Naive thymus-derived CD8-positive, alpha-beta T cell (primary cell): Measurements from ENCODE around the gene UCK2. TPM values are rescaled to one million over a fixed set of nuclear protein-coding genes. Genes with fewer than 3 reads are reported as not detected.

ENCODE experiments used
- ATAC-seq, 2 donors: fragments of 150-1000 bp; cut with Tn5 transposase in 1 of 2; sonication (Bioruptor Pico), chemical (Tn5 transposase) in 1 of 2; 1 replicate in 1 of 2; 2 replicates in 1 of 2; pipeline ENCODE4 v1.10.0; 2021; ENCODE audit warnings: mild to moderate bottlenecking in 2 of 2, moderate library complexity in 2 of 2
- POLR2A ChIA-PET: fragments of 350-600 bp; sonication (Branson Sonifier 250); formaldehyde crosslinking; loops from one replicate; lab custom pipeline; 2021; ENCODE audit warnings: antibody characterized with exemption; lab: Charles Lee
- DNase-seq, 10 donors: peaks; one replicate each; pipeline versions ENCODE4 v3.0.0 to v3.0.0-alpha.2; 2020 to 2022
- H3K27ac Mint-ChIP-seq, 10 donors: one replicate each; pipeline ENCODE4 v1.8.0; 2020 to 2022; ENCODE audit warnings: mild to moderate bottlenecking in 10 of 10, mixed read lengths in 10 of 10, moderate library complexity in 4 of 10, inconsistent platforms in 1 of 10
- H3K27me3 Mint-ChIP-seq, 5 donors: one replicate each; pipeline ENCODE4 v1.8.0; 2021 to 2022; ENCODE audit warnings: mixed read lengths in 5 of 5
- H3K36me3 Mint-ChIP-seq, 3 donors: one replicate each; pipeline ENCODE4 v1.8.0; 2020 to 2022; ENCODE audit warnings: mixed read lengths in 3 of 3, mild to moderate bottlenecking in 2 of 3, inconsistent platforms in 1 of 3
- H3K4me1 Mint-ChIP-seq, 4 donors: one replicate each; pipeline ENCODE4 v1.8.0; 2021 to 2022; ENCODE audit warnings: mixed read lengths in 4 of 4
- H3K4me3 Mint-ChIP-seq, 10 donors: one replicate each; pipeline ENCODE4 v1.8.0; 2020 to 2022; ENCODE audit warnings: mild to moderate bottlenecking in 10 of 10, mixed read lengths in 10 of 10, moderate library complexity in 6 of 10, inconsistent platforms in 1 of 10
- H3K9me3 Mint-ChIP-seq, 9 donors: one replicate each; pipeline ENCODE4 v1.8.0; 2020 to 2022; ENCODE audit warnings: mixed read lengths in 9 of 9, mild to moderate bottlenecking in 3 of 9, inconsistent platforms in 1 of 9, moderate library complexity in 1 of 9
- polyA plus RNA-seq, 3 donors: library from polyadenylated mRNA; unstranded; fragments of 300-500 nt; fragmentation: Illumina TruSeq; gene quantifications; one replicate each; pipeline ENCODE4 v1.2.3, GENCODE V29; 2021
- total RNA-seq, 8 experiments: library from RNA in 2 of 8; stranded (reverse) in 2 of 8; gene quantifications; one replicate each; pipeline ENCODE4 v1.2.3 and lab custom pipeline; 2021 to 2026

Gene UCK2
- total and polyA plus RNA-seq, 5 experiments from 2014 or later = 1.1 to 5.3 (median 2.3) TPM

DNA sequence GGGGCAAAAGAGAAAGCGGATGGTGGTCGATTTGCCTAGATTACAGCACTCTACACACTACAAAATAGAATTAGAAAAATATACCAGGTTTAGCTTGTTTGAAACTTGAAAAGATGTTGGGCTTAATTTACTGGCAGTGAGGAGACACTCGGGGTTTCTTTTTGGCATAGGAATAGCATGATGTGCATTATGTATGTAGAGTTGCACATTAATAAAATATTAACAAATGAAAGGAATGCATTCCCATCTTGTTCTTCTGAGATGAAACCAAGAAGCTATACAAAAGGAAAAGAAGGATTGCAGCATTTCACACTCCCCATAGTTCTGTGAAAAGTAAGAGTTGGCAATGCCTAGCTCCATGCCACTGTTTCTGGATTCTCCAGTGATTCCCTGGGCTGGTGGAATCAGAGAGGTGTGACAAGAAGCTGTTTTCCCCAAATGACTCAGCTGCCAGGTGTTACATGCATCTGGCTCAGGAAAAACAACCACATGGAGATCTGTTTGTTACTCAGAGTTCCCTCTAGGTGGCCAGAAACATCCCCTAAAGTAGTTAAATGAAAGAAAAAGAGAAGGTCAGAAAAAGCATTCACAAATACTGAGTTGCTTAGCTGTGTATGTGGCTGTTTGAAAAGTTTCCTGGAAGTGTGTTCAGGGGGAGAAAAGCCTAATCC is 115.6 kb downstream of the UCK2 start:
- no peaks in the 10 kb centered on the region for H3K4me1 Mint-ChIP-seq
- no peak for ATAC-seq
- DNase-seq = no peak
- H3K27ac Mint-ChIP-seq = peak overlapping the region in 1 of 10 donors; percentile 39
- H3K27me3 Mint-ChIP-seq = peaks cover 10 to 25% (median 12%) of the 10 kb centered on the region in 5 donors
- no peak overlapping the region for H3K4me3 Mint-ChIP-seq
- no peaks in the 10 kb centered on the region for H3K36me3 Mint-ChIP-seq
- POLR2A ChIA-PET = no interaction called here
- H3K9me3 Mint-ChIP-seq = no peaks in the 10 kb centered on the region

GRCh38 chr1:165945911-165946310 is 118.5 kb downstream of the UCK2 start:
- POLR2A ChIA-PET = no interaction called here
- Mint-ChIP-seq H3K4me3 (no peak overlapping the region), H3K27ac (no peak overlapping the region), H3K4me1 (no peaks in the 10 kb centered on the region), H3K27me3 (peaks cover 10 to 34% (median 19%) of the 10 kb centered on the region in 5 donors), H3K9me3 (peaks cover 0 to 2% (median 0%) of the 10 kb centered on the region in 9 donors), H3K36me3 (no peaks in the 10 kb centered on the region)
- ATAC-seq (no peak), DNase-seq (no peak)

- no peaks in the 10 kb centered on the region for H3K36me3 Mint-ChIP-seq
- POLR2A ChIA-PET = no interaction called here
- DNase-seq (no peak), ATAC-seq (no peak)
- H3K9me3 Mint-ChIP-seq = peaks cover 0 to 2% (median 0%) of the 10 kb centered on the region in 9 donors
- no peaks in the 10 kb centered on the region for H3K4me1 Mint-ChIP-seq
- peaks cover 5 to 25% (median 16%) of the 10 kb centered on the region in 5 donors for H3K27me3 Mint-ChIP-seq
- no peak overlapping the region for H3K4me3 Mint-ChIP-seq
- H3K27ac Mint-ChIP-seq = peak overlapping the region in 1 of 10 donors; percentile 35
Observed at GRCh38 chr1:165947797-165948455, 120.5 kb downstream of the UCK2 start.

GRCh38 chr1:165949335-165950130 is 122.1 kb downstream of the UCK2 start:
- Mint-ChIP-seq H3K27ac (no peak overlapping the region), H3K27me3 (peaks cover 5 to 20% (median 17%) of the 10 kb centered on the region in 5 donors), H3K4me3 (no peak overlapping the region), H3K4me1 (no peaks in the 10 kb centered on the region), H3K36me3 (no peaks in the 10 kb centered on the region), H3K9me3 (peaks cover 0 to 2% (median 0%) of the 10 kb centered on the region in 9 donors)
- DNase-seq (no peak), ATAC-seq (no peak)
- POLR2A ChIA-PET = no interaction called here

DNA sequence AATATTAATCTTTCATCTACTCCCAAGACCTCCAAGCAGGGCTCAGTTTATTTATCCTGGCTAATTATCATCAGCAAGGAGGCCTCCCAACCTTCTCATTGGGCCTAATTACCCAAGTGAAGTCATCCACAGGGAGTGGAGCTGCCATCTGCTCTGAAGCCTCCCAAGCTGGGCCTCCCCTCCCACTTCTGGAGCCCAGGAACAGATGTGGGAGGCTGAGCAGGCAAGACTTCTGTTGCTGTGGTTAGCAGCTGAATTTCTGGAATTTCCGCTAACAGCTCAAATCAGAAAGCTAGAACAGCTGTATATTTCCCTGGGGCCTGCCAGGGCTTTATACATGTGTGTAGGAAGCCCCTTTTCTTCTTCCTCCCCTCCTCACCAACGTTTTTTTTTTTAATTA is 127.5 kb downstream of the UCK2 start:
- Mint-ChIP-seq H3K36me3 (no peaks in the 10 kb centered on the region), H3K4me1 (no peaks in the 10 kb centered on the region), H3K27me3 (peaks cover 0 to 11% (median 6%) of the 10 kb centered on the region in 5 donors), H3K9me3 (no peaks in the 10 kb centered on the region), H3K4me3 (no peak overlapping the region), H3K27ac (no peak overlapping the region)
- ATAC-seq (no peak), DNase-seq (no peak)
- POLR2A ChIA-PET = no interaction called here

DNA sequence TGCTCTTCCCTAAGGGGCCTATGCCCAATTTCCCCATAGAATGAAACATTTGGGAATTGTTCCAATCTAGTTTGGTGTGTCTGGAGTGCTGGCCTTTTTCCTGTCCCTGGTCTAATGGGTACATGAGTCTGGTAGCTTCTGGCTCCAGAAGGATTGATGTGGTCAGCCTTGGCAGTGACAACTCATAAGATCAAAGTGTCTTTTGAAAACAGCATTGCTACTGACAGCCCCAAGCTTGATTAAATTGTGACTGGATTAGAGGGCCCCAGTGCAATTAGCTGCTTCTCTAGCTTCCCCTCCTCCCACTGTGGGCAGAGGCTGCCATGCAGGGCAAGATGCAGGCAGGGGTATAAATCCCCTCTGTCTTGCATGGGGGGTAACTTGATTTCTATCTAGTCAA is 130.9 kb downstream of the UCK2 start:
- Mint-ChIP-seq H3K4me1 (no peaks in the 10 kb centered on the region), H3K9me3 (no peaks in the 10 kb centered on the region), H3K27me3 (peaks cover 0 to 15% (median 5%) of the 10 kb centered on the region in 5 donors), H3K36me3 (no peaks in the 10 kb centered on the region), H3K27ac (no peak overlapping the region), H3K4me3 (no peak overlapping the region)
- ATAC-seq (no peak), DNase-seq (no peak)
- POLR2A ChIA-PET = no interaction called here

DNA sequence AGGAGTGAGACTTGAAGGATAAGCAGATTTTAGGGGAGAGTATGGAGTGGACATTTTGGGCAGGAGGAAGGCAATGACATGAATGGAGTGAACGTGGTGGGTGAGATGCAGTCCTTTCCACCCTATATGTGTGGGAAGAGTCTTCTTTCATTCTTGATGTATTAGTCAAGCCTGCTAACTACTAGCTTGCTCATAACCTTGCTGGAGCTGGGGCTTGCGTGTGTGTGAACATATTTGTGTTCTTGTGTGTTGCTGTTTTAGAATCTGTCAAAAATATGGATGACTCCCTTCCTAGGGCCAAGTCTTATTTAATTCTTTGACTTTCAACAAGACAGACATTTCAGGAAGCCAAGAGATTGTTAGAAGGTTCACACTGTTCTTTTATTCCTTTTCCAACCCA is 132.7 kb downstream of the UCK2 start:
- Mint-ChIP-seq H3K27ac (no peak overlapping the region), H3K4me1 (no peaks in the 10 kb centered on the region), H3K4me3 (no peak overlapping the region), H3K36me3 (no peaks in the 10 kb centered on the region), H3K27me3 (peaks cover 0 to 12% (median 8%) of the 10 kb centered on the region in 5 donors), H3K9me3 (no peaks in the 10 kb centered on the region)
- DNase-seq = no peak
- POLR2A ChIA-PET = no interaction called here
- ATAC-seq = no peak

GRCh38 chr1:165960881-165961280 is 133.5 kb downstream of the UCK2 start:
- Mint-ChIP-seq H3K4me3 (no peak overlapping the region), H3K9me3 (no peaks in the 10 kb centered on the region), H3K27me3 (peaks cover 6 to 16% (median 9%) of the 10 kb centered on the region in 5 donors), H3K36me3 (no peaks in the 10 kb centered on the region), H3K27ac (no peak overlapping the region), H3K4me1 (no peaks in the 10 kb centered on the region)
- ATAC-seq (no peak), DNase-seq (no peak)
- POLR2A ChIA-PET = no interaction called here

Other genes with a start within 250 kb of the UCK2 start
- 10 to 100 TPM; 64.6 to 66.6 TPM for gene MGST3, start 196.4 kb upstream of the UCK2 start, total RNA-seq
- 100 to 1,000 TPM in 2 of 3 donors, 10 to 100 TPM in 1; 95.3 to 160 (median 116) TPM for gene MGST3, start 196.4 kb upstream of the UCK2 start, polyA plus RNA-seq
- gene ALDH9A1, start 129.1 kb upstream of the UCK2 start, total RNA-seq = 10 to 100 TPM; 35.9 to 40.8 TPM
- 10 to 100 TPM; 67.7 to 90.3 (median 79.4) TPM for gene ALDH9A1, start 129.1 kb upstream of the UCK2 start, polyA plus RNA-seq
- 10 to 100 TPM; 54.4 to 54.7 TPM for gene TMCO1, start 58.7 kb upstream of the UCK2 start, total RNA-seq
- gene TMCO1, start 58.7 kb upstream of the UCK2 start, polyA plus RNA-seq = 100 to 1,000 TPM in 1 of 3 donors, 10 to 100 TPM in 2; 92.3 to 126 (median 97.3) TPM